Upper lobe of left lung (tissue), 4 donors: ENCODE results near the gene NFATC3.

Source experiments
- EP300 ChIP-seq, 4 donors: sonication (generic); formaldehyde crosslinking; IDR thresholded peaks; one replicate each; pipeline ENCODE4 v1.5.1; 2017; ENCODE audit warnings: antibody characterized with exemption in 4 of 4, control low read depth in 2 of 4
- POLR2AphosphoS5 ChIP-seq, 2 donors: sonication (generic); formaldehyde crosslinking; IDR thresholded peaks; one replicate each; pipeline ENCODE4 v1.5.1; 2017; ENCODE audit warnings: antibody characterized with exemption in 2 of 2

DNA sequence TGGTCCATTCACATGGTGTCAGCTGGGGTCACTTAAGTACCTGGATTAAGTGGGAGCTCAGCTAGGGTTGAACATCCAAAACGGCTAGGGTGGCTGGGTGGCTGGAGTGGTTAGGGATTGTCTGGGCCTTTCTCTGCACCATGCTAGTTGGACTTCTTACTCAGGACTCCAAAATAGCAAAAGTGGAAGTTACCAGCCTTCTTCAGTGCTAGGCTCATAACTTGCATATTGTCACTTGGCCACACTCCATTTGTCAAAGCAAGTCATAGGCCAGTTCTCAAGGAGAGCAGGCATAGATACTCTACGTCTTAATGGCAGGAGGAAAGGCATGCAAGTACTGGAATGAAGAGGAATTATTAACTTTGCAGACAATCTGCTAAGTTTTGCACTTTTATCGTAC is 81.1 kb downstream of the NFATC3 start:
- TF ChIP-seq POLR2AphosphoS5 (IDR thresholded peaks at IDR 0.05), result no peak
- TF ChIP-seq EP300 (IDR thresholded peaks at IDR 0.05), result no peak
